ENCODE results near the gene SIGLEC12.
A peak's percentile ranks its signal among the peaks of the same experiment; 100 is the strongest.

DNA sequence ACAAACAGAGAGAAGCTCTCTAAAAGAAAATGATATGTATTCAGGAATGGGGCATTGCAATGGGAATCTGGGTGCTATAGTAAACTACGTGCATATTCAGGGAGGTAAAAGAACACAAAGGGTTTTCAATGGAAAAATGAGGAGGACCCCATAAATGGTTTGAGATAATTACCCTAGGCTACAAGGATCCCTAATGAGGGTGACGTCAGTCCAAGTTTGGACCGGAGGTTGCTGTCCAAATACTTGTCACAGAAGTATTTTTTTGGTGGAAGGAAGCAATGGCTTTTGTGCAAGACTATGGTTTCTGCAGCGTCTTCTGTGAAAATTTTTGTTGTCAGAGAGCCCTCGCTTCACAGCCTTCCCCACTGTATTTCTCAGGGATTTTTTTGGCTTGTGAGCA, 24.3 kb downstream of the SIGLEC12 start:
- TF ChIP-seq, protein P1, sequence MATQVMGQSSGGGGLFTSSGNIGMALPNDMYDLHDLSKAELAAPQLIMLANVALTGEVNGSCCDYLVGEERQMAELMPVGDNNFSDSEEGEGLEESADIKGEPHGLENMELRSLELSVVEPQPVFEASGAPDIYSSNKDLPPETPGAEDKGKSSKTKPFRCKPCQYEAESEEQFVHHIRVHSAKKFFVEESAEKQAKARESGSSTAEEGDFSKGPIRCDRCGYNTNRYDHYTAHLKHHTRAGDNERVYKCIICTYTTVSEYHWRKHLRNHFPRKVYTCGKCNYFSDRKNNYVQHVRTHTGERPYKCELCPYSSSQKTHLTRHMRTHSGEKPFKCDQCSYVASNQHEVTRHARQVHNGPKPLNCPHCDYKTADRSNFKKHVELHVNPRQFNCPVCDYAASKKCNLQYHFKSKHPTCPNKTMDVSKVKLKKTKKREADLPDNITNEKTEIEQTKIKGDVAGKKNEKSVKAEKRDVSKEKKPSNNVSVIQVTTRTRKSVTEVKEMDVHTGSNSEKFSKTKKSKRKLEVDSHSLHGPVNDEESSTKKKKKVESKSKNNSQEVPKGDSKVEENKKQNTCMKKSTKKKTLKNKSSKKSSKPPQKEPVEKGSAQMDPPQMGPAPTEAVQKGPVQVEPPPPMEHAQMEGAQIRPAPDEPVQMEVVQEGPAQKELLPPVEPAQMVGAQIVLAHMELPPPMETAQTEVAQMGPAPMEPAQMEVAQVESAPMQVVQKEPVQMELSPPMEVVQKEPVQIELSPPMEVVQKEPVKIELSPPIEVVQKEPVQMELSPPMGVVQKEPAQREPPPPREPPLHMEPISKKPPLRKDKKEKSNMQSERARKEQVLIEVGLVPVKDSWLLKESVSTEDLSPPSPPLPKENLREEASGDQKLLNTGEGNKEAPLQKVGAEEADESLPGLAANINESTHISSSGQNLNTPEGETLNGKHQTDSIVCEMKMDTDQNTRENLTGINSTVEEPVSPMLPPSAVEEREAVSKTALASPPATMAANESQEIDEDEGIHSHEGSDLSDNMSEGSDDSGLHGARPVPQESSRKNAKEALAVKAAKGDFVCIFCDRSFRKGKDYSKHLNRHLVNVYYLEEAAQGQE (IDR thresholded peaks at IDR 0.05; ENCODE audit: insufficient read depth in 1 of 2, low read depth in 2 of 2, low read length in 2 of 2) = peak in 1 of 2 experiments; percentile 81; a peak in 2 of 4 replicates
- no peak for TF ChIP-seq POLR2AphosphoS5 (IDR thresholded peaks at IDR 0.05; ENCODE audit: low read depth, low read length)
